GM18526 (cell line): ENCODE measurements around the gene LELP1.

ENCODE experiments used
- POLR2A ChIP-seq: IDR thresholded peaks from 3 replicates; pipeline ENCODE4 v1.6.1; 2011; ENCODE audit not compliant: insufficient read length; ENCODE audit errors: extremely low read depth

Gene LELP1

GRCh38 chr1:153253076-153253475, 49.8 kb downstream of the LELP1 start:
- TF ChIP-seq POLR2A = no peak

- TF ChIP-seq POLR2A = no peak
Observed at GRCh38 chr1:153253693-153254092, 50.5 kb downstream of the LELP1 start.
